ENCODE measurements around the gene TREM1.

- TF ChIP-seq CTCF (IDR thresholded peaks at IDR 0.05) (no peak), POLR2A (IDR thresholded peaks at IDR 0.05) (no peak)
Measured at GRCh38 chr6:41224800-41225199, 61.7 kb downstream of the TREM1 start.
